WTC11 (cell line): ENCODE data around the gene CTIF. TPM values are rescaled to one million over a fixed set of nuclear protein-coding genes. Genes with fewer than 3 reads are reported as not detected.
A peak's percentile ranks its signal among the peaks of the same experiment; 100 is the strongest.

ENCODE experiments used
- ATAC-seq: fragments of 200-7000 bp; cut with Tn5 transposase; 2 replicates; pipeline ENCODE4 v1.10.0; 2021; ENCODE audit warnings: mild to moderate bottlenecking, moderate library complexity
- CTCF ChIA-PET: fragments of 300-600 bp; sonication (Branson Sonifier 250); formaldehyde crosslinking; loops from one replicate; lab custom pipeline; 2021; ENCODE audit warnings: antibody characterized with exemption; lab: Charles Lee
- POLR2A ChIA-PET: fragments of 350-600 bp; sonication (Branson Sonifier 250); formaldehyde crosslinking; loops from one replicate; lab custom pipeline; 2021; ENCODE audit warnings: antibody characterized with exemption; lab: Charles Lee
- DNase-seq: peaks from one replicate; pipeline ENCODE4 v3.0.0; 2021; ENCODE audit warnings: low spot score
- H3K27ac Mint-ChIP-seq: 2 replicates; pipeline ENCODE4 v1.8.0; 2021; ENCODE audit warnings: mixed read lengths
- H3K27me3 Mint-ChIP-seq: 2 replicates; pipeline ENCODE4 v1.8.0; 2021; ENCODE audit warnings: low read depth, mild to moderate bottlenecking, moderate library complexity, mixed read lengths
- H3K36me3 Mint-ChIP-seq: 2 replicates; pipeline ENCODE4 v1.8.0; 2021; ENCODE audit warnings: mixed read lengths
- H3K4me1 Mint-ChIP-seq: 2 replicates; pipeline ENCODE4 v1.8.0; 2022; ENCODE audit warnings: mixed read lengths
- H3K4me3 Mint-ChIP-seq: 2 replicates; pipeline ENCODE4 v1.8.0; 2021; ENCODE audit warnings: mild to moderate bottlenecking, moderate library complexity, mixed read lengths
- H3K9me3 Mint-ChIP-seq: 2 replicates; pipeline ENCODE4 v1.8.0; 2021; ENCODE audit warnings: mixed read lengths
- CREM ChIP-seq: sonication (generic); formaldehyde crosslinking; IDR thresholded peaks from 2 replicates; pipeline ENCODE4 v1.8.1; 2022; ENCODE audit warnings: mild to moderate bottlenecking, missing genetic modification reagents, moderate library complexity
- ELF4 ChIP-seq: sonication (generic); formaldehyde crosslinking; IDR thresholded peaks from 2 replicates; pipeline ENCODE4 v1.8.1; 2022; ENCODE audit warnings: low read depth, mild to moderate bottlenecking, moderate library complexity, missing genetic modification reagents
- FOXK1 ChIP-seq: sonication (generic); formaldehyde crosslinking; IDR thresholded peaks from 2 replicates; pipeline ENCODE4 v1.8.0; 2022; ENCODE audit warnings: mild to moderate bottlenecking, moderate library complexity, missing genetic modification reagents
- GRHL2 ChIP-seq: fragments of 250-450 bp; sonication (Bioruptor Pico); IDR thresholded peaks from 2 replicates; pipeline ENCODE4 v1.8.0; 2022; ENCODE audit warnings: mild to moderate bottlenecking, moderate library complexity; ENCODE audit not compliant: insufficient replicate concordance, severe bottlenecking
- JAZF1 ChIP-seq: fragments of 250-450 bp; sonication (Bioruptor Pico); IDR thresholded peaks from 2 replicates; pipeline ENCODE4 v1.9.0; 2021; ENCODE audit warnings: moderate library complexity, mild to moderate bottlenecking, inconsistent platforms
- NR3C1 ChIP-seq: sonication (generic); formaldehyde crosslinking; conservative IDR thresholded peaks from 2 replicates; pipeline ENCODE4 v1.8.1; 2023; ENCODE audit warnings: low read depth, mild to moderate bottlenecking, missing genetic modification reagents
- RORB ChIP-seq: fragments of 250-450 bp; sonication (Bioruptor Pico); IDR thresholded peaks from 2 replicates; pipeline ENCODE4 v1.9.0; 2021; ENCODE audit warnings: mild to moderate bottlenecking
- TEAD1 ChIP-seq: sonication (generic); formaldehyde crosslinking; IDR thresholded peaks from 2 replicates; pipeline ENCODE4 v1.8.0; 2022; ENCODE audit warnings: mild to moderate bottlenecking, missing genetic modification reagents
- TEAD4 ChIP-seq: sonication (generic); formaldehyde crosslinking; IDR thresholded peaks from 2 replicates; pipeline ENCODE4 v1.8.0; 2022; ENCODE audit warnings: mild to moderate bottlenecking, missing genetic modification reagents
- TP53 ChIP-seq: sonication (generic); formaldehyde crosslinking; IDR thresholded peaks from 2 replicates; pipeline ENCODE4 v1.8.1; 2023; ENCODE audit warnings: mild to moderate bottlenecking, missing genetic modification reagents
- ZNF219 ChIP-seq: sonication (generic); formaldehyde crosslinking; IDR thresholded peaks from 2 replicates; pipeline ENCODE4 v1.8.0; 2023; ENCODE audit warnings: missing genetic modification reagents, mild to moderate bottlenecking, borderline replicate concordance
- ZNF396 ChIP-seq: fragments of 250-450 bp; sonication (Bioruptor Pico); IDR thresholded peaks from 2 replicates; pipeline ENCODE4 v1.8.0; 2021; ENCODE audit warnings: mild to moderate bottlenecking, moderate library complexity, borderline replicate concordance
- ZNF671 ChIP-seq: fragments of 250-450 bp; sonication (Bioruptor Pico); IDR thresholded peaks from 2 replicates; pipeline ENCODE4 v1.8.0; 2021; ENCODE audit warnings: mild to moderate bottlenecking
- total RNA-seq: library from RNA; stranded (reverse); gene quantifications from 3 replicates; pipeline ENCODE4 v1.2.3, GENCODE V29; 2021
- TF ChIP-seq, protein P1 (sequence below): fragments of 250-450 bp; sonication (Bioruptor Pico); IDR thresholded peaks from 2 replicates; pipeline ENCODE4 v1.8.0; 2021; ENCODE audit warnings: mild to moderate bottlenecking
- TF ChIP-seq, protein P2 (sequence below): fragments of 250-450 bp; sonication (Bioruptor Pico); conservative IDR thresholded peaks from 2 replicates; pipeline ENCODE4 v1.9.0; 2021; ENCODE audit warnings: mild to moderate bottlenecking
- TF ChIP-seq, protein P3 (sequence below): sonication (generic); formaldehyde crosslinking; IDR thresholded peaks from 2 replicates; pipeline ENCODE4 v1.8.1; 2022; ENCODE audit warnings: low read depth, mild to moderate bottlenecking, moderate library complexity, missing genetic modification reagents, borderline replicate concordance
- TF ChIP-seq, protein P4 (sequence below): fragments of 250-450 bp; sonication (Bioruptor Pico); IDR thresholded peaks from 2 replicates; pipeline ENCODE4 v1.9.0; 2021; ENCODE audit warnings: mild to moderate bottlenecking
- TF ChIP-seq, protein P5 (sequence below): sonication (generic); formaldehyde crosslinking; IDR thresholded peaks from 2 replicates; pipeline ENCODE4 v1.8.0; 2023; ENCODE audit warnings: mild to moderate bottlenecking, missing genetic modification reagents
- TF ChIP-seq, protein P6 (sequence below): fragments of 200-600 bp; IDR thresholded peaks from 2 replicates; pipeline ENCODE4 v1.8.0; 2022; ENCODE audit warnings: antibody characterized with exemption
- TF ChIP-seq, protein P7 (sequence below): fragments of 250-450 bp; sonication (Bioruptor Pico); IDR thresholded peaks from 2 replicates; pipeline ENCODE4 v1.9.0; 2021; ENCODE audit warnings: mild to moderate bottlenecking
- TF ChIP-seq, protein P8 (sequence below): sonication (generic); formaldehyde crosslinking; conservative IDR thresholded peaks from 2 replicates; pipeline ENCODE4 v1.8.1; 2022; ENCODE audit warnings: mild to moderate bottlenecking, missing genetic modification reagents
- TF ChIP-seq, protein P9 (sequence below): sonication (generic); formaldehyde crosslinking; IDR thresholded peaks from 2 replicates; pipeline ENCODE4 v1.8.0; 2022; ENCODE audit warnings: mild to moderate bottlenecking, missing genetic modification reagents

CTIF gene
- total RNA-seq, 1 experiment from 2014 or later = 28.5 TPM

DNA sequence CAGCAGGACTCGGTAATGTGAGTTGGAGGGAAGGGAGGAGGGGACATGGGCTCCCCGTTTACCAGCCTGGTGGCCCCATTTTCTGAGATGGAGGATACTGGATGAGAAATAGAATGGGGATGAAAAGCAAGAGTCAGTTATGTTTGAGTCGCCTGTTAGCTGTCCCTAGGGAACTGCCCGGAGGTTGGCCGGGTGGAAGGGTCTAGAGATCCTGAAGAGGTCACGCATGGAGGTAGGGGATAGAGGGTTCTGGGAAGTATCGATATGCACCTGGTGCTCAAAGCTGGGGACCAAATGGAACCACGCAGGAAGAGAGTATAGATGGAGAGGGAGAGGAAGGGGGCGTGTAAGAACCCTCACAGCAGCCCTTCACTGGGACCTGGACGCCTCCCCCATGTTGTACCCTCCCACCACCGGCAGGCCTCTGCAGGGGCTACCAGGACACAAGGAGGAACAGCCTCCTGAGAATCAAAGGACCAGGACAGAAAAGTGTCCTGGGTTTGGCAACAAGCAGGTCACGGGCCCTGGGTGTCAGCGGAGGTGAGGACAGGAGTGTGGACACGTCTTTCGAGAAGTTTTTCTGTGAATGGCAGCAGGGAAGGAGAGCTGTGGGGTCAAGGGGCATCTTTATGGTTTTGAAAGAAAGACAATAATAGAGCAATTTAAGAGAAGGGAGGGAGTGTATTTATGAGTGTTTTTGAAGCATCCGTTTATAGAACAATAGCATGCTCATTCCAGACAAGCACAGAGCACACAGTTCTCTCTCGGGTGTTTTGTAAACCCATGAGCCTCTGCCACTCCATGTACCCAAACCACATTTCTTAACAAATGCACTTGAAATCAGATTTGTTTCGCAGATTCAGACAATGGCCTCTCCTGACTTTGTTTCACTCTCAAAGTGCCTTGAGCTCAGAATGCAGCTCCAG is 279.8 kb downstream of the CTIF start (continued):
- TF ChIP-seq, protein P1, sequence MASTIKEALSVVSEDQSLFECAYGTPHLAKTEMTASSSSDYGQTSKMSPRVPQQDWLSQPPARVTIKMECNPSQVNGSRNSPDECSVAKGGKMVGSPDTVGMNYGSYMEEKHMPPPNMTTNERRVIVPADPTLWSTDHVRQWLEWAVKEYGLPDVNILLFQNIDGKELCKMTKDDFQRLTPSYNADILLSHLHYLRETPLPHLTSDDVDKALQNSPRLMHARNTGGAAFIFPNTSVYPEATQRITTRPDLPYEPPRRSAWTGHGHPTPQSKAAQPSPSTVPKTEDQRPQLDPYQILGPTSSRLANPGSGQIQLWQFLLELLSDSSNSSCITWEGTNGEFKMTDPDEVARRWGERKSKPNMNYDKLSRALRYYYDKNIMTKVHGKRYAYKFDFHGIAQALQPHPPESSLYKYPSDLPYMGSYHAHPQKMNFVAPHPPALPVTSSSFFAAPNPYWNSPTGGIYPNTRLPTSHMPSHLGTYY (CRISPR knock-in tag) = no peak
- TF ChIP-seq, protein P2, sequence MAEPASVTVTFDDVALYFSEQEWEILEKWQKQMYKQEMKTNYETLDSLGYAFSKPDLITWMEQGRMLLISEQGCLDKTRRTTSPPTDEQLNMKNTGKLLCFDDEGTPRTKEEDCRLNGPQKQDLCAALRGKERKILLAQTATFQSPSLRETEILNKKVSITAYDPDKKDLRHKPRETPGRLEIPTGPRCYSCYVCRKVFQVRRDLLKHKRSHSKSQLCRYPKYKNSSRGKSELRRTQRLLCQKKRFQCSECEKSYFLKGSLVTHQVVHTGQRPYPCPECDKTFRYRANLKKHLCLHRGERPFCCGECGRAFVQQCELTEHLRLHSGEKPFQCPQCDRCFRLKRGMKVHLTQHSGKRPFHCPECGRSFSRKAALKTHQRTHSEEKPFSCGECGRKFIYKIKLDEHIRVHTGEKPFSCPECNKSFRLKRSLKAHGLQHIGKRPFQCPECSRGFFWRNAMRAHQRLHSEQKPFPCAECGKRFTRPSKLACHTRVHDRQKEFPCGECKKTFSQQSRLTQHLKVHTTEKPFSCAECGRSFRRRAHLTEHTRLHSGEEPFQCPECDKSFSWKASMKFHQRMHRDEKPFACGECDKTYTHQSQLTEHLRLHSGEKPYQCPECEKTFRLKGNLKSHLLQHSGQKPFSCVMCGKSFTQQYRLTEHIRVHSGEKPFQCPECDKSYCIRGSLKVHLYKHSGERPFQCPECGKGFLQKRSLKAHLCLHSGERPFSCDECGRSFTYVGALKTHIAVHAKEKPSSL = no peak
- no peak for TF ChIP-seq JAZF1 (CRISPR knock-in tag)
- no peak for TF ChIP-seq ZNF219
- TF ChIP-seq NR3C1 = no peak
- TF ChIP-seq, protein P3, sequence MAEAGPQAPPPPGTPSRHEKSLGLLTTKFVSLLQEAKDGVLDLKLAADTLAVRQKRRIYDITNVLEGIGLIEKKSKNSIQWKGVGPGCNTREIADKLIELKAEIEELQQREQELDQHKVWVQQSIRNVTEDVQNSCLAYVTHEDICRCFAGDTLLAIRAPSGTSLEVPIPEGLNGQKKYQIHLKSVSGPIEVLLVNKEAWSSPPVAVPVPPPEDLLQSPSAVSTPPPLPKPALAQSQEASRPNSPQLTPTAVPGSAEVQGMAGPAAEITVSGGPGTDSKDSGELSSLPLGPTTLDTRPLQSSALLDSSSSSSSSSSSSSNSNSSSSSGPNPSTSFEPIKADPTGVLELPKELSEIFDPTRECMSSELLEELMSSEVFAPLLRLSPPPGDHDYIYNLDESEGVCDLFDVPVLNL = no peak

DNA sequence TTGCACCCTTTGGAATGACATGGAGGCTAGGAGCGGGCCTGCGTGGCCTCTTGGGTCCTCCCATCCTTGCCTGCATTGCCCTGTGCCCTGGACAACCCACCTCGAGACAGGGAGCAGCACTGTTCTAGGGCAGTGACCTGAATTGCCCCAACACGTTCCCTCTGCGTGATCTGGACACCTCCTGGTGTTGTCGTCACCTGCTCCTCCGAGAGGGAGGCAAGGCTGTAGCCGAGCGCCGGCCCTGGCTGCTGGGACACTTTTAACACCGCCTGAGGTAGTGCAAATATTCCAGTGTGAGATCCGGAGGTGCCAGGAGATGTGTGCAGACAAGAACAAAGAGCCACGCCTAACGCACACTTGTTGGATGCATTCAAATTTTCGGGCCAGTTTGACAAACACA is 280.4 kb downstream of the CTIF start:
- Mint-ChIP-seq H3K9me3 (peaks cover 10% of the 10 kb centered on the region), H3K27ac (no peak overlapping the region), H3K27me3 (no peaks in the 10 kb centered on the region), H3K4me1 (no peaks in the 10 kb centered on the region), H3K36me3 (0 out of 2 replicates have a peak, but pooled peaks cover 8% of the 10 kb centered on the region), H3K4me3 (no peak overlapping the region)
- peak; percentile 6 for DNase-seq
- no peak for ATAC-seq
- CTCF ChIA-PET = interaction anchor here (1.0 kb wide), 1 partner anchor 223 kb away, joined by 6 read pairs; no protein-coding TSS in a partner anchor
- POLR2A ChIA-PET = no interaction called here
- TF ChIP-seq ZNF671 (CRISPR knock-in tag) (no peak), ELF4 (no peak), TP53 (CRISPR knock-in tag) (no peak), NR3C1 (no peak), GRHL2 (CRISPR knock-in tag) (no peak), TEAD1 (CRISPR knock-in tag) (no peak), RORB (CRISPR knock-in tag) (no peak), TEAD4 (no peak), ZNF396 (CRISPR knock-in tag) (no peak), FOXK1 (CRISPR knock-in tag) (no peak), CREM (CRISPR knock-in tag) (no peak), JAZF1 (CRISPR knock-in tag) (no peak)
- TF ChIP-seq, protein P4, sequence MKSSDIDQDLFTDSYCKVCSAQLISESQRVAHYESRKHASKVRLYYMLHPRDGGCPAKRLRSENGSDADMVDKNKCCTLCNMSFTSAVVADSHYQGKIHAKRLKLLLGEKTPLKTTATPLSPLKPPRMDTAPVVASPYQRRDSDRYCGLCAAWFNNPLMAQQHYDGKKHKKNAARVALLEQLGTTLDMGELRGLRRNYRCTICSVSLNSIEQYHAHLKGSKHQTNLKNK (CRISPR knock-in tag) = no peak
- TF ChIP-seq, protein P5, sequence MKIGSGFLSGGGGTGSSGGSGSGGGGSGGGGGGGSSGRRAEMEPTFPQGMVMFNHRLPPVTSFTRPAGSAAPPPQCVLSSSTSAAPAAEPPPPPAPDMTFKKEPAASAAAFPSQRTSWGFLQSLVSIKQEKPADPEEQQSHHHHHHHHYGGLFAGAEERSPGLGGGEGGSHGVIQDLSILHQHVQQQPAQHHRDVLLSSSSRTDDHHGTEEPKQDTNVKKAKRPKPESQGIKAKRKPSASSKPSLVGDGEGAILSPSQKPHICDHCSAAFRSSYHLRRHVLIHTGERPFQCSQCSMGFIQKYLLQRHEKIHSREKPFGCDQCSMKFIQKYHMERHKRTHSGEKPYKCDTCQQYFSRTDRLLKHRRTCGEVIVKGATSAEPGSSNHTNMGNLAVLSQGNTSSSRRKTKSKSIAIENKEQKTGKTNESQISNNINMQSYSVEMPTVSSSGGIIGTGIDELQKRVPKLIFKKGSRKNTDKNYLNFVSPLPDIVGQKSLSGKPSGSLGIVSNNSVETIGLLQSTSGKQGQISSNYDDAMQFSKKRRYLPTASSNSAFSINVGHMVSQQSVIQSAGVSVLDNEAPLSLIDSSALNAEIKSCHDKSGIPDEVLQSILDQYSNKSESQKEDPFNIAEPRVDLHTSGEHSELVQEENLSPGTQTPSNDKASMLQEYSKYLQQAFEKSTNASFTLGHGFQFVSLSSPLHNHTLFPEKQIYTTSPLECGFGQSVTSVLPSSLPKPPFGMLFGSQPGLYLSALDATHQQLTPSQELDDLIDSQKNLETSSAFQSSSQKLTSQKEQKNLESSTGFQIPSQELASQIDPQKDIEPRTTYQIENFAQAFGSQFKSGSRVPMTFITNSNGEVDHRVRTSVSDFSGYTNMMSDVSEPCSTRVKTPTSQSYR (CRISPR knock-in tag) = no peak
- TF ChIP-seq, protein P6, sequence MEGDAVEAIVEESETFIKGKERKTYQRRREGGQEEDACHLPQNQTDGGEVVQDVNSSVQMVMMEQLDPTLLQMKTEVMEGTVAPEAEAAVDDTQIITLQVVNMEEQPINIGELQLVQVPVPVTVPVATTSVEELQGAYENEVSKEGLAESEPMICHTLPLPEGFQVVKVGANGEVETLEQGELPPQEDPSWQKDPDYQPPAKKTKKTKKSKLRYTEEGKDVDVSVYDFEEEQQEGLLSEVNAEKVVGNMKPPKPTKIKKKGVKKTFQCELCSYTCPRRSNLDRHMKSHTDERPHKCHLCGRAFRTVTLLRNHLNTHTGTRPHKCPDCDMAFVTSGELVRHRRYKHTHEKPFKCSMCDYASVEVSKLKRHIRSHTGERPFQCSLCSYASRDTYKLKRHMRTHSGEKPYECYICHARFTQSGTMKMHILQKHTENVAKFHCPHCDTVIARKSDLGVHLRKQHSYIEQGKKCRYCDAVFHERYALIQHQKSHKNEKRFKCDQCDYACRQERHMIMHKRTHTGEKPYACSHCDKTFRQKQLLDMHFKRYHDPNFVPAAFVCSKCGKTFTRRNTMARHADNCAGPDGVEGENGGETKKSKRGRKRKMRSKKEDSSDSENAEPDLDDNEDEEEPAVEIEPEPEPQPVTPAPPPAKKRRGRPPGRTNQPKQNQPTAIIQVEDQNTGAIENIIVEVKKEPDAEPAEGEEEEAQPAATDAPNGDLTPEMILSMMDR = no peak
- TF ChIP-seq, protein P7, sequence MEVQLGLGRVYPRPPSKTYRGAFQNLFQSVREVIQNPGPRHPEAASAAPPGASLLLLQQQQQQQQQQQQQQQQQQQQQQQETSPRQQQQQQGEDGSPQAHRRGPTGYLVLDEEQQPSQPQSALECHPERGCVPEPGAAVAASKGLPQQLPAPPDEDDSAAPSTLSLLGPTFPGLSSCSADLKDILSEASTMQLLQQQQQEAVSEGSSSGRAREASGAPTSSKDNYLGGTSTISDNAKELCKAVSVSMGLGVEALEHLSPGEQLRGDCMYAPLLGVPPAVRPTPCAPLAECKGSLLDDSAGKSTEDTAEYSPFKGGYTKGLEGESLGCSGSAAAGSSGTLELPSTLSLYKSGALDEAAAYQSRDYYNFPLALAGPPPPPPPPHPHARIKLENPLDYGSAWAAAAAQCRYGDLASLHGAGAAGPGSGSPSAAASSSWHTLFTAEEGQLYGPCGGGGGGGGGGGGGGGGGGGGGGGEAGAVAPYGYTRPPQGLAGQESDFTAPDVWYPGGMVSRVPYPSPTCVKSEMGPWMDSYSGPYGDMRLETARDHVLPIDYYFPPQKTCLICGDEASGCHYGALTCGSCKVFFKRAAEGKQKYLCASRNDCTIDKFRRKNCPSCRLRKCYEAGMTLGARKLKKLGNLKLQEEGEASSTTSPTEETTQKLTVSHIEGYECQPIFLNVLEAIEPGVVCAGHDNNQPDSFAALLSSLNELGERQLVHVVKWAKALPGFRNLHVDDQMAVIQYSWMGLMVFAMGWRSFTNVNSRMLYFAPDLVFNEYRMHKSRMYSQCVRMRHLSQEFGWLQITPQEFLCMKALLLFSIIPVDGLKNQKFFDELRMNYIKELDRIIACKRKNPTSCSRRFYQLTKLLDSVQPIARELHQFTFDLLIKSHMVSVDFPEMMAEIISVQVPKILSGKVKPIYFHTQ (CRISPR knock-in tag) = no peak
- TF ChIP-seq, protein P8, sequence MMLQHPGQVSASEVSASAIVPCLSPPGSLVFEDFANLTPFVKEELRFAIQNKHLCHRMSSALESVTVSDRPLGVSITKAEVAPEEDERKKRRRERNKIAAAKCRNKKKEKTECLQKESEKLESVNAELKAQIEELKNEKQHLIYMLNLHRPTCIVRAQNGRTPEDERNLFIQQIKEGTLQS (CRISPR knock-in tag) = no peak
- TF ChIP-seq, protein P9, sequence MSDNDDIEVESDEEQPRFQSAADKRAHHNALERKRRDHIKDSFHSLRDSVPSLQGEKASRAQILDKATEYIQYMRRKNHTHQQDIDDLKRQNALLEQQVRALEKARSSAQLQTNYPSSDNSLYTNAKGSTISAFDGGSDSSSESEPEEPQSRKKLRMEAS (CRISPR knock-in tag) = no peak
